A549 (cell line): ENCODE measurements around the gene KRTAP17-1. TPM values are rescaled to one million over a fixed set of nuclear protein-coding genes. Genes with fewer than 3 reads are reported as not detected.

Experiments used
- ATAC-seq, 2 experiments: fragments of 200-7000 bp in 1 of 2; fragments of >200 bp in 1 of 2; cut with Nextera tagmentation in 1 of 2; cut with Tn5 transposase in 1 of 2; 3 replicates each; pipeline versions ENCODE4 v1.8.0 to v1.9.1; 2018 to 2020; ENCODE audit warnings: mild to moderate bottlenecking in 1 of 2, moderate library complexity in 1 of 2
- CTCF ChIA-PET: fragments of 300-600 bp; sonication (Branson Sonifier 250); formaldehyde crosslinking; extraction: SDS; loops from one replicate; lab custom pipeline; 2021; ENCODE audit warnings: antibody characterized with exemption, inconsistent platforms; lab: Yijun Ruan, JAX
- POLR2A ChIA-PET: fragments of 350-600 bp; formaldehyde crosslinking; extraction: SDS; loops from one replicate; lab custom pipeline; 2021; ENCODE audit warnings: antibody characterized with exemption, inconsistent platforms; lab: Yijun Ruan, JAX
- DNase-seq, 2 experiments: peaks; one replicate each; pipeline versions ENCODE4 v3.0.0 to v3.0.0-alpha.2; 2011 to 2016; ENCODE audit warnings: low read depth in 1 of 2, low spot score in 1 of 2
- FAIRE-seq: peaks from 2 replicates; lab custom pipeline; 2011; peaks lifted over from hg19 to GRCh38; lab: Jason Lieb, UNC
- H3K27ac ChIP-seq, 2 experiments: fragments of >200 bp; sonication (Bioruptor Twin); formaldehyde crosslinking; 3 replicates each; pipeline ENCODE4 v1.5.1; 2016 to 2017
- H3K4me1 ChIP-seq: fragments of >200 bp; sonication (Bioruptor Twin); formaldehyde crosslinking; 3 replicates; pipeline ENCODE4 v1.6.1; 2016
- H3K4me2 ChIP-seq: fragments of >200 bp; sonication (Bioruptor Twin); formaldehyde crosslinking; 3 replicates; pipeline ENCODE4 v1.6.1; 2016
- H3K4me3 ChIP-seq: fragments of >200 bp; sonication (Bioruptor Twin); formaldehyde crosslinking; 3 replicates; pipeline ENCODE4 v1.5.1; 2016
- H3K9me3 ChIP-seq: fragments of >200 bp; sonication (Bioruptor Twin); formaldehyde crosslinking; 3 replicates; pipeline ENCODE4 v1.6.1; 2016
- ATOH8 ChIP-seq: fragments of 250-450 bp; sonication (Bioruptor Pico); IDR thresholded peaks from 2 replicates; pipeline ENCODE4 v1.5.0; 2020; ENCODE audit warnings: low read depth, mild to moderate bottlenecking, moderate library complexity
- CBX2 ChIP-seq: fragments of 200-600 bp; sonication (generic); IDR thresholded peaks from 2 replicates; pipeline ENCODE4 v1.6.1; 2016; ENCODE audit warnings: low read depth, mild to moderate bottlenecking, borderline replicate concordance
- CEBPB ChIP-seq, 2 experiments: fragments of >200 bp in 1 of 2; sonication (Bioruptor Twin) in 1 of 2; formaldehyde crosslinking in 1 of 2; IDR thresholded peaks; 2 replicates each; pipeline ENCODE4 v1.6.1; 2012 to 2016
- CHD4 ChIP-seq: fragments of 200-600 bp; sonication (generic); IDR thresholded peaks from 2 replicates; pipeline ENCODE4 v1.6.1; 2016; ENCODE audit warnings: antibody characterized with exemption, mild to moderate bottlenecking, borderline replicate concordance
- EHF ChIP-seq: fragments of 250-450 bp; sonication (Bioruptor Pico); IDR thresholded peaks from 2 replicates; pipeline ENCODE4 v1.5.0; 2020; ENCODE audit warnings: mild to moderate bottlenecking
- ELK1 ChIP-seq: fragments of 150-350 bp; IDR thresholded peaks from 2 replicates; pipeline ENCODE4 v1.6.1; 2014; ENCODE audit warnings: low read depth, mild to moderate bottlenecking, low read length
- KDM1A ChIP-seq: fragments of 200-600 bp; sonication (generic); IDR thresholded peaks from 2 replicates; pipeline ENCODE4 v1.6.1; 2016; ENCODE audit warnings: low read depth, mild to moderate bottlenecking
- MAFK ChIP-seq: fragments of 450-650 bp; IDR thresholded peaks from 2 replicates; pipeline ENCODE4 v1.6.1; 2014; ENCODE audit not compliant: partially characterized antibody
- NR3C1 ChIP-seq: fragments of >200 bp; sonication (Bioruptor Twin); formaldehyde crosslinking; IDR thresholded peaks from 3 replicates; pipeline ENCODE4 v1.6.1; 2017
- PHF8 ChIP-seq: fragments of 200-600 bp; sonication (generic); IDR thresholded peaks from 2 replicates; pipeline ENCODE4 v1.6.1; 2016; ENCODE audit warnings: low read depth, mild to moderate bottlenecking, antibody characterized with exemption, moderate library complexity, borderline replicate concordance
- RNF2 ChIP-seq: fragments of 200-600 bp; sonication (generic); IDR thresholded peaks from 2 replicates; pipeline ENCODE4 v1.6.1; 2016; ENCODE audit warnings: low read depth, mild to moderate bottlenecking, antibody characterized with exemption, moderate library complexity, borderline replicate concordance
- TFCP2L1 ChIP-seq: fragments of 250-450 bp; sonication (Bioruptor Pico); IDR thresholded peaks from 2 replicates; pipeline ENCODE4 v1.5.0; 2021; ENCODE audit warnings: mild to moderate bottlenecking
- TP53 ChIP-seq: fragments of 250-450 bp; sonication (Bioruptor Pico); IDR thresholded peaks from 2 replicates; pipeline ENCODE4 v1.5.0; 2021; ENCODE audit warnings: mild to moderate bottlenecking, moderate library complexity
- ZSCAN20 ChIP-seq: fragments of 250-450 bp; sonication (Bioruptor Pico); IDR thresholded peaks from 2 replicates; pipeline ENCODE4 v1.8.0; 2022; ENCODE audit warnings: mild to moderate bottlenecking, moderate library complexity
- WGBS: methylation state at CpG from one replicate; pipeline ENCODE4 v1.1.6; 2017; ENCODE audit errors: missing lambda C conversion rate; 5-methylcytosine and 5-hydroxymethylcytosine counted together
- polyA minus RNA-seq: library from RNA; depleted of rRNA, polyadenylated mRNA; stranded (reverse); fragments of >200 nt; gene quantifications from 2 replicates; pipeline ENCODE4 v1.2.3, GENCODE V29; 2011; rRNA and poly(A)+ RNA removed
- polyA plus RNA-seq, 4 experiments: library from polyadenylated mRNA; depleted of rRNA in 3 of 4; stranded (reverse); fragments of >200 nt; fragmentation: RNase III in 1 of 4; extraction: RNeasy Plus Mini Kit Qiagen cat#74134 plus additional on column Dnase treatment in 1 of 4; gene quantifications; 2 replicates in 3 of 4; 3 replicates in 1 of 4; pipeline ENCODE4 v1.2.3, GENCODE V29; 2011 to 2017
- TF ChIP-seq, protein P1 (sequence below): IDR thresholded peaks from 2 replicates; pipeline ENCODE4 v1.6.1; 2012; ENCODE audit warnings: low read depth, borderline replicate concordance

The KRTAP17-1 gene, protein sequence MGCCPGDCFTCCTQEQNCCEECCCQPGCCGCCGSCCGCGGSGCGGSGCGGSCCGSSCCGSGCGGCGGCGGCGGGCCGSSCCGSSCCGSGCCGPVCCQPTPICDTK
- polyA plus RNA-seq (2011; rRNA removed) (not detected in 2 replicates), polyA plus RNA-seq (2017; fragmentation: RNase III; extraction: RNeasy Plus Mini Kit Qiagen cat#74134 plus additional on column Dnase treatment) (not detected in 3 replicates), polyA minus RNA-seq (not detected in 2 replicates)
- not detected in 2 replicates for polyA plus RNA-seq (2012; cell fraction: cytosol; rRNA removed)
- not detected in 2 replicates for polyA plus RNA-seq (2012; cell fraction: nucleus; rRNA removed)

- peaks cover 9% of the 10 kb centered on the region for H3K9me3 ChIP-seq
- CTCF ChIA-PET = interaction anchor here (0.6 to 4.3 kb wide), 5 partner anchors 13 to 682 kb away, joined by 4 to 25 read pairs (median 10); no protein-coding TSS in a partner anchor
Measured at GRCh38 chr17:41315204-41315794, at the start of gene KRTAP17-1. TSS of gene KRTAP17-1 (minus strand) at chr17:41315710. CDS start at chr17:41315650, 60 bp downstream.

DNA sequence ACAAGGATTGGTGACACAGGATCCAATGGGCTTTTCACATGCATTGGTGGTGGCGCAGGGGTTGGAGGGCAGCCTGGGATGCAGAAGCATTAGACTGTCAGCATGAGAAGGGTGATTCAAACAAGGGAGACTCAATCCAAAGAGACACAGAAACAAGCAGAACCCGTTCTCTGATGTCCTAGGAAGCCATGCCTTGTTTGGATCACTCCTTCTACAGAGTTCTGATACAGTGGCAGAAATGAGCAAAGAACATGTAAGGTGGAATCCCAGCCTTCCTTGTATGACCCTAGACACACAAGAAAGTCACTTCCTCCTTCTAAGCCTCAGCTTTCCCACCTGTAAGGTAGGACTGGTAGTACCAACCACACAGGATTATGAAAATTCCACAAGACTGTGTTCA is 48.4 kb upstream of the KRTAP17-1 start:
- Histone ChIP-seq H3K27ac (no peak overlapping the region), H3K4me3 (no peak overlapping the region), H3K9me3 (no peaks in the 10 kb centered on the region), H3K4me1 (0 out of 3 replicates have a peak, but pooled peaks cover 3% of the 10 kb centered on the region), H3K4me2 (no peak overlapping the region)
- no peak for ATAC-seq
- TF ChIP-seq NR3C1 (no peak), CEBPB (IDR thresholded peaks at IDR 0.05) (no peak), CBX2 (no peak), ZSCAN20 (CRISPR knock-in tag) (no peak), ATOH8 (CRISPR knock-in tag) (no peak), PHF8 (no peak), ELK1 (no peak)
- DNase-seq = no peak
- ChIA-PET CTCF (no interaction called here), POLR2A (no interaction called here)
- WGBS = 67% methylated on average over 2 of the region's 2 CpGs
- FAIRE-seq = no peak

More at GRCh38 chr17:41315204-41315794, at the start of gene KRTAP17-1:
- H3K4me2 ChIP-seq = no peak within 1 kb of the TSS
- no peak for FAIRE-seq
- no peak within 1 kb of the TSS for H3K4me3 ChIP-seq
- no peak for DNase-seq
- ATAC-seq = no peak
- no peaks in the 10 kb centered on the region for H3K4me1 ChIP-seq
- POLR2A ChIA-PET = no interaction called here
- TF ChIP-seq CBX2 = no peak
- TF ChIP-seq EHF (CRISPR knock-in tag) = no peak
- TF ChIP-seq CHD4 = no peak
- no peak for TF ChIP-seq TFCP2L1 (CRISPR knock-in tag)
- no peak for TF ChIP-seq KDM1A
- TF ChIP-seq RNF2 = no peak
- no peak for TF ChIP-seq MAFK
- no peak for TF ChIP-seq CEBPB (IDR thresholded peaks at IDR 0.05)
- H3K27ac ChIP-seq = no peak within 1 kb of the TSS
- WGBS = 78% methylated on average over 17 of the region's 24 CpGs

- FAIRE-seq = no peak
- no peak overlapping the region for H3K4me2 ChIP-seq
- ChIA-PET CTCF (interaction anchor here (0.6 to 1.5 kb wide), 5 partner anchors 31 to 191 kb away, joined by 3 to 4 read pairs (median 3); no protein-coding TSS in a partner anchor), POLR2A (no interaction called here)
- H3K27ac ChIP-seq = no peak overlapping the region
- no peak; a peak in 1 of 6 replicates for ATAC-seq
- TF ChIP-seq, protein P1, sequence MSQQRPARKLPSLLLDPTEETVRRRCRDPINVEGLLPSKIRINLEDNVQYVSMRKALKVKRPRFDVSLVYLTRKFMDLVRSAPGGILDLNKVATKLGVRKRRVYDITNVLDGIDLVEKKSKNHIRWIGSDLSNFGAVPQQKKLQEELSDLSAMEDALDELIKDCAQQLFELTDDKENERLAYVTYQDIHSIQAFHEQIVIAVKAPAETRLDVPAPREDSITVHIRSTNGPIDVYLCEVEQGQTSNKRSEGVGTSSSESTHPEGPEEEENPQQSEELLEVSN = 0 out of 2 replicates have a peak, but pooled peaks have one; percentile 44
- TF ChIP-seq TP53 = no peak
- 0 out of 3 replicates have a peak, but pooled peaks cover 3% of the 10 kb centered on the region for H3K4me1 ChIP-seq
- WGBS = 65% methylated on average over 5 of the region's 5 CpGs
- H3K4me3 ChIP-seq = no peak overlapping the region
- H3K9me3 ChIP-seq = peaks cover 9% of the 10 kb centered on the region
- DNase-seq = no peak
Measured at GRCh38 chr17:41360296-41360995, 44.9 kb upstream of the KRTAP17-1 start.
